ENCODE results near the gene RNF43.

RNF43 gene

DNA sequence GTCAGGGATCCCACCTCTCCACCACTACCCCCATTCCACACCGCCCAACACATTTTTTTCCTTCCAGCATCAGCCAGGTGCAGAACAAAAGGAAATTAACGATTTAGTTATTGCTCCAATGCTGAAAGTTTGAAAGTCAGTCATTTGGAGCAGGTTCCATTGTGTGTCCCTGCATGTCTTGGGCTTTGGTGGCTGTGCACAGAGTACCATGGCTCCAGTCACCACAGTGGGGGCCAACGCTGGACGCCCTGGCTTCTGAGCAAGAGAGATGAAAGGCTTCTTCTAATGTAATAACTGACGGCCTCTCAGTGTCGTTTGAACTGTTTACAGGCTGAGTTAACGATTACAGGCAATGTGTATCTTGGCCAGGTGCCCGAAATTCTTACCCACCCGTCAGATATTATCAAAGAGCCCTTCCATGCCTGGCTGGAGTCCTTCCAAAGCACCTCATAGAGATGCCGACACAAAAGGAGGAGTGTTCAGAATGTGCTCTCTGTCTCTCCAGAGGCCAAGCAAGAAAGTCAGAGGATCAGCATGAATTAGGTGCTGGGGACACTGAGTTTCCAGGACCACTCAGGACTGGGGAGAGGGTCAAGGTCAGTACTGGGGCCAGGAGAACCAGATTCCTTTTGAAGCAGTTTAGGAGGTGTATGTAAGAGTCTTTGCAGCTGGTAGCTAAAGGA lies 25.9 kb downstream of the RNF43 start:
- TF ChIP-seq, protein P1, sequence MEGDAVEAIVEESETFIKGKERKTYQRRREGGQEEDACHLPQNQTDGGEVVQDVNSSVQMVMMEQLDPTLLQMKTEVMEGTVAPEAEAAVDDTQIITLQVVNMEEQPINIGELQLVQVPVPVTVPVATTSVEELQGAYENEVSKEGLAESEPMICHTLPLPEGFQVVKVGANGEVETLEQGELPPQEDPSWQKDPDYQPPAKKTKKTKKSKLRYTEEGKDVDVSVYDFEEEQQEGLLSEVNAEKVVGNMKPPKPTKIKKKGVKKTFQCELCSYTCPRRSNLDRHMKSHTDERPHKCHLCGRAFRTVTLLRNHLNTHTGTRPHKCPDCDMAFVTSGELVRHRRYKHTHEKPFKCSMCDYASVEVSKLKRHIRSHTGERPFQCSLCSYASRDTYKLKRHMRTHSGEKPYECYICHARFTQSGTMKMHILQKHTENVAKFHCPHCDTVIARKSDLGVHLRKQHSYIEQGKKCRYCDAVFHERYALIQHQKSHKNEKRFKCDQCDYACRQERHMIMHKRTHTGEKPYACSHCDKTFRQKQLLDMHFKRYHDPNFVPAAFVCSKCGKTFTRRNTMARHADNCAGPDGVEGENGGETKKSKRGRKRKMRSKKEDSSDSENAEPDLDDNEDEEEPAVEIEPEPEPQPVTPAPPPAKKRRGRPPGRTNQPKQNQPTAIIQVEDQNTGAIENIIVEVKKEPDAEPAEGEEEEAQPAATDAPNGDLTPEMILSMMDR (IDR thresholded peaks at IDR 0.05; ENCODE audit: extremely low read depth, insufficient read depth, missing control alignments), result no peak
- in situ Hi-C loops (cut with MboI; ENCODE audit: low pct_unique_long_range_greater_than_20kb, low sequenced_read_pairs, unreplicated experiment), result no loop called here
- no peak for DNase-seq (ENCODE audit: low spot score)

DNA sequence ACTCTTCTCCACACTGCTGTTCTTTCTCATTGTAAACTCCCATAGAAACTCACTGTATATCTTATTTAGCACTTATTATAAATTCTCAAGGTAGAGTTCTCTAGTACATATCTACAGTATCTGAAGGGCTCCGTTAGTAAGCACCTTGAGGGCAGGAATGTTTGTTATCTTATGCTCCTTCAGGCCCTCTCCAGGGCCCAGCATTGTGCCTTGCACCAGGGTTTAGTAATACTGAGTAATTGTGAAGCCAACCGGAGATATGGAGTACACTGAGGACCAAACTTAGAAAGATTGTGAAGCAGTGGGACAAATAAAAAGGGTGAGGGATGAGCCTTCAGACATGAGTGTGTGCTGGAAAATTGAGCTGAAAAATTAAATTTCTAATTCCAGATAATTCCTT lies 26.4 kb downstream of the RNF43 start:
- TF ChIP-seq, protein P1 (IDR thresholded peaks at IDR 0.05; ENCODE audit: extremely low read depth, insufficient read depth, missing control alignments), result no peak
- in situ Hi-C loops (cut with MboI; ENCODE audit: low pct_unique_long_range_greater_than_20kb, low sequenced_read_pairs, unreplicated experiment), result no loop called here
- DNase-seq (ENCODE audit: low spot score), result no peak

DNA sequence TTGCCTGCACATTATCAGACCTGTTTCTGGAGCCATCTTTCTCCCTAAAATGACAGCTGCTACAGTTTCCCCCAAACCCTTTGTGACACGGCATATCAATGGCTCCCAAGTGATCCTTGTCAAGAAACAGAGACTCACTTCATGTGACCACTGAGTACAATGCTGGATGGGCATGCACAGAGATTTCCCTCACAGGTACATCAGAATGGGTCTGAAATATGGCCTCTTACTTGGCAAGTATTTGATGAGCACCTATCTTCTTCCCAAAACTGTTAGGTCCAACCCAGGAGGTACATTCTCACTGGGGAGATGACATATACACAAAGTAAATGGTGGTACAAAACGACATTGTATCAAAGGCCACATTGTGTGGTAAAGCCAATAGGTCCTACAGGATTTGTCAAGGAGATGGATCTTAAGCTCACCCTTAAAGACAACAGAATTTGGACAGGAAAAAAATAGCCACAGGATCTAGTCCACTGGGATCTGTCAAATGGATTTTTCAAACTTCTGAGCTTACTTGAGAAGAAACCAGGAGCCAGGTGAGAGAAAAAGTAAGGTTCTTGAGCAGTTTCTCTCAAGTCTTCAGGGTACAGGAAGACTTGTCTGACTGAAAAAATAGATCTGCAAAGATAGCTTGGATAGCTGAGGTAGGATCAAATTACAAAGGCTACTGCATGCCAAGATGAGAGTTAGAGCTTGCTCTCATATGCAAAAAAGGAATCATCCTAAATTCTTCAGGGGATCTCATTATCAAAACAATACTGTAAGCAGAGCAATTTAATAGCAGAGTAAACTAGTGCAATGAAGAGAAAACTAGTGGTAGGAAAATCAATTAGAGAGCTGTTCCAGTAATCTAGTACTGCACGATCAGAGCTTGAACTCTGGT lies 28.8 kb downstream of the RNF43 start:
- TF ChIP-seq, protein P1 (IDR thresholded peaks at IDR 0.05; ENCODE audit: extremely low read depth, insufficient read depth, missing control alignments), result no peak
- in situ Hi-C loops (cut with MboI; ENCODE audit: low pct_unique_long_range_greater_than_20kb, low sequenced_read_pairs, unreplicated experiment), result no loop called here
- no peak for DNase-seq (ENCODE audit: low spot score)

DNA sequence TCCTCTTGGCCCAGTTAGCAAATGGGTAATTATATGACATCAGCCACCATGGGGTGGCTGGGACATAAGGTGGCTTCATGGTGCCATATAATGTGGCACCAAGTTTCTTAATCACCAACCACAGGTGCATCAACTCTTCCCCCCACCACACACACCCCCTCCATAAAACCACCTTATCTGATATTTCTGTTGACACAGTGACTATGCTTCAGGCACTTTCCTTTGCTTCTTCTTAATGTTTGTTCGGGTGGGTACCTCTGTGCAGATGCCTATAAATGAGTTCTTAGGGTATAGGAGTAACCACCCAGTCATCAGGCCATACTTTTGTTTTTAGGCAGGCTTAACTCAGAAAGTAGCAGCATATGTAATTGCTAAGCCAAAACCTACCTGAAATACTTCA lies 29.5 kb downstream of the RNF43 start:
- in situ Hi-C loops (cut with MboI; ENCODE audit: low pct_unique_long_range_greater_than_20kb, low sequenced_read_pairs, unreplicated experiment), result no loop called here
- TF ChIP-seq, protein P1 (IDR thresholded peaks at IDR 0.05; ENCODE audit: extremely low read depth, insufficient read depth, missing control alignments), result no peak
- DNase-seq (ENCODE audit: low spot score), result no peak

DNA sequence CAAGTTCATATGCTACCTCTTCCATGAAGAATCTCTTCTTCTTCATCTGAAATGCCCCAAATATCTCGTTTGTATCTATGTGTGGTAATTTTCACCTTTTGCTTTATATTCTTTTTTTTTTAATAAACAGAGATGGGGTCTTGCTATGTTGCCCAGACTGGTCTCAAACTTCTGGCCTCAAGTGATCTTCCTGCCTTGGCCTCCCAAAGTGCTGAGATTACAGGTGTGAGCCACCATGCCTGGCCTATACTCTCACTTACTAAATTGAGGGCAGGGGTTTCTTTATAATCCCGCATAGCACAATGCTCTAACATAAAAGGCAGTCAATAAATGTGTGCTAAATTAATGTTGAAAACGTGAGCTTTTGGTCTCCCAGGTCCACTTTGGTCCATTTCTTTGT lies 30.6 kb downstream of the RNF43 start:
- in situ Hi-C loops (cut with MboI; ENCODE audit: low pct_unique_long_range_greater_than_20kb, low sequenced_read_pairs, unreplicated experiment), result no loop called here
- DNase-seq (ENCODE audit: low spot score), result no peak
- TF ChIP-seq, protein P1 (IDR thresholded peaks at IDR 0.05; ENCODE audit: extremely low read depth, insufficient read depth, missing control alignments), result no peak

DNA sequence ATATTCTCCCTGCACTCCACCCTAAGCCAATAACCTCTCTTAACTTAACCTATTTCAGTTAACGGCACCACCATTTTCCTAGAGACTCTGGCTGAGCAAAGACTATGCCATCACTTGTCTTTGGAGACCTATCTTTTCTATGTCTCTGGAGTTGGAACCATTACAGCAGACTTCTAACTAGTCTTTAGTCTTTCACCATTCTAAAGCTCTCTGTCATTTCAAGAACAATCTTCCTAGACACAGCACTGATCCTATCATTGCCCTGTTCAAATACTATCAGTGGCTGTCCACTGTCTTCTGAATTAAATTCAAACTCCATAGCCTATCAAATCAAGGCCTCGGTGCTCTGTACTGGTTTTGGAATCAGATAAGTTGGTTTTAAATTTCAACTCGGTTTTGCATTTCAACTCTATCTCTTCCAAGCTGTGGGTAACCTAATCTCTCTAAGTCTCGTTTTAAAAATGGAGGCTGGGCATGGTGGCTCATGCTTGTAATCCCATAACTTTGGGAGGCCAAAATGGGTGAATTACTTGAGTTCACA lies 31.9 kb downstream of the RNF43 start:
- TF ChIP-seq, protein P1 (IDR thresholded peaks at IDR 0.05; ENCODE audit: extremely low read depth, insufficient read depth, missing control alignments), result no peak
- no peak for DNase-seq (ENCODE audit: low spot score)
- in situ Hi-C loops (cut with MboI; ENCODE audit: low pct_unique_long_range_greater_than_20kb, low sequenced_read_pairs, unreplicated experiment), result no loop called here

Data from GM13977 (cell line).